ENCODE data around the gene CIDEA.

The CIDEA gene

DNA sequence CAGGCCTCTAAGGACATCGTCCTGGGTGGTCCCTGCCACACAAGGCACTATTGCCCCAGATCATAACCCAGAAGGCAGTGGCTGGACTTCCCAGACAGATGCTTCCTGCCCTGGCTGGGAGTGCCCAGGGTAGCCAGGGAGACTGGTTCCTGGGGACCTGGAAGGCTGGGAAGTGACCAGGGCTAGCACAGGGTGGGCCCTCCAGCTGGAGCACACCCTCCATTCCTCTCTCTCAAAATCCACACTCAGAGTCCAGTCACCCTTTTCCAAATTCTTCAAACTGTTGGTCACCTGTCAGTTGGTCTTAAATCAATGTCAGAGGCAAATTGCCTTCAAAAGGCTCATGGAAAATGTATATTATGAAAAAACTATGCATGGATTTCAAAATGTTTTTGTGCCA lies 42.3 kb downstream of the CIDEA start:
- no peak for DNase-seq

DNA sequence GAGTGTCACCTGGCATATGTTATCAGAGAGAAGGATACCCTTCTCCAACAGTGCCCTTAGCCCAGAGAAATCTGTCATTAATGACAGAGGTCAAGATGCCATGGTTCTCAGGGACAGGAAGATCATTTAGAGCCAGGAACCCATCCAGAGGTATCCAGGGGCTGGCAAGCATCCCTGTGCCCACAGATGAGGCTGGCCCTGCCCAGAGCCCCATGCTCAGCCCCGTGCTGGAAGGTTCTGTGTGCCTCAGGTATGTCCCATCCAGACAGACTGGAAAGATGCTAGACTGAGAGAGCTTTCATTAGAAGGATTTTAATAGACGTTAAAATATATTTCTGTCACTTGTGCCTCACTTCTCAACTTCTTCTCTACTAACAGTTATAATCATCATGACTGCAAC lies 45.7 kb downstream of the CIDEA start:
- no peak for DNase-seq

DNA sequence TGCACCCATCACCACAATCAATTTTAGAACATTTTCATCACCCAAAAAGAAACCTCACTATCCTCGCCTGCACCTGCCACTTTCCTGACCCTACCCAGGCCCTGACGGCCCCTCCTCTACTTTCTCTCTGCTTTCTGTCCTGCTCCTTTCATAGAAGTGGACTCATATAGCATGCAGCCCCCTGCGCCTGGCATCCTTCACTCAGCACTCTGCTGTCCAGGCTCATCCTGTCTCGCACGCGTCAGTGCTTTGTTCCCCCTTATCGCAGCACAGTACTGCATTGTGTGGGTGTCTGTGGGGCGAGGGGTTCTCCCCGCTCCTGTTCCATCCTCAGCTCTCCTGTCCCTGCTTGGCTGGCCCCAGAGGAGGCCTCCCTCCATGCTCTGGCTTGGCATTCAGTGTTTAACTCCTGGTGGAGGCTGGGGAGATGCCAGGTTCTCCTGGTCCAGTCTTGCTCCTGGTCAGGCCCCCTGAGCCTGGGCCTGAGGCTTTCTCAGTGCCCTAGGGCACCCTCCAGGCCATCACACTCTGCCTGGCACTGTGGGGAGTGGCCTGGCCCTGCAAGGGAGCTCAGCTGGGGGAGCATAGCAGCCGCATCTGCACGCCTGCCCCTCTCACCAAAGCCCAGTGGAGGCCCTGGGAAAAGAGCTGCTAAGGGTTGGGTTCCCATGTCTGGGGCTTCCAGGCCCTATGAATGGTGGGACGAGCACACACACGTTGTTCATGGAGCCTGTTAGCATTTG lies 47.3 kb downstream of the CIDEA start:
- DNase-seq, result no peak

DNA sequence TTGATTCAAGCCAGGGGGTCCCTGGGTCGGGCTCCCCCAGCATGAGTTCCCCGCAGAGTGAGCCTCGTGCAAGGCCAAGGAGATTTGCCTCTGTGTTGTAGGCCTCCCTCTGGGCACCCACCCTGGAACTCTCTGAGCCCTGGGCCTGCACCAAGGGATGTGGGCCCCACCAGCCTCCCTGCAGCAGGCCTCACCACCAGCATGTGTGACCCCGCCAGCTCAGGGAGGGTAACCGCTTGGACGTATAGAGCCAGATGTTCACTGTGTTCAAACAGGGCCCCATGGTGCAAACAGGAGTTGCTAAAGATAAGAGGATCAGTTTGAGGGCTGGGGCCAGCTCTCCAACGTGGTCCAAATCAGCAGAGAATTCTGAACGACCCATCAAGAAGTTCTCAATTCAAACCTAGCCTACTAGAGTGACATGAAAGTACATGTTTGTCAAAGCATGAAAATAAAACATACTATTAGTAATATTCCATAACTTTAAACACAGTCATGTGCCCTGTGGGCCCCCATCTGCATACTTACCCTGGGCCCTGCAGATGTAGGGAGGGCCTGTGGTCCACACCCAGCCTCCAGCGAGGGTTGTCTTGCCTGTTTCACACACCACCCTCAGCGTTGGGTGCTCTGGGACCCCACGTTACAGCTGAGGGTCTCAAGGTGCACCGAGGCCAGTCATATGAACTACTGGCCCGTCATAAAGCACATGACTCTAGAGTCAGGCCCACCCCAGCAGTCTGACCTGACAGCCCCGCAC lies 48.4 kb downstream of the CIDEA start:
- DNase-seq, result no peak

DNA sequence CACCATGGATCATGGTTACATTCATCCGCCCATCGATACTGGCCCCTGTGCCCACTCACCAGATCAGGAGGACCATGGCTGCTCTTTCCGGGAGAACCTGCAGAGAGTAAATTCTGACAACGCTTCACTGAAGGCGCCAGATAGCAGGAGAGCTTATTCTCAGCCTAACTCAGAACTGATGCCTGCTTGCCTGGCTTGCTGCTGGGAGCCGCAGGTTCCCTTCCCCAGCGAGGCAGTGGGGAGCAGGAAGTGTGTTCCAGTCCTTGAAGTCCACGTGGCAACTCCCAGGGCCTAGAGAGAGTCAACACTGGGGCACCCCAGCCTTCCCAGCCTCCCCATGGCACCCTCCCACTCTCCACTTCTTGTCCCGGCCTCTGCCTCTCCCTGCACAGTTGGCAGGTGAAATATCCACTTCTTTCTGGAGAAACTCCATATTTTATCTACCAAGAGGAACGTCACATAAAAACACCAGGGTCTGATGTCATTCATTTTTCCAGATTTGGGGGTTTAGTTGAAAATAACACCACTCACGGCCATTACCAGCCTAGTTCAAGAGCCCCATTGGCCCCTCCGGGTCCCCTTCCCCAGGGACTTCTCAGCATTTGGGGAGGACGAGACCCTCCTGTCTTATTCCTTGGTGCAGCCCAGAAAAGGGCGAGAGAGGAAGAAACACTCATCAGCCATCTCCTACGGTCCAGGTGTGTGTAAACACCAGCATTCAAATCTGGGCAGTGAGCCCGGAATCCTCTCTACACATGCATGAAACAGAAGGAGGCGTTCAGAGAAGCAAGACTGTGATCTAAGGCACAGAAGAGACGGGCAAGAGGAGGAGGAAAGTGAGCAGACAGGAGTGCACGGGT lies 50.4 kb downstream of the CIDEA start:
- DNase-seq, result peak in 1 of 51 donors; percentile 14

DNA sequence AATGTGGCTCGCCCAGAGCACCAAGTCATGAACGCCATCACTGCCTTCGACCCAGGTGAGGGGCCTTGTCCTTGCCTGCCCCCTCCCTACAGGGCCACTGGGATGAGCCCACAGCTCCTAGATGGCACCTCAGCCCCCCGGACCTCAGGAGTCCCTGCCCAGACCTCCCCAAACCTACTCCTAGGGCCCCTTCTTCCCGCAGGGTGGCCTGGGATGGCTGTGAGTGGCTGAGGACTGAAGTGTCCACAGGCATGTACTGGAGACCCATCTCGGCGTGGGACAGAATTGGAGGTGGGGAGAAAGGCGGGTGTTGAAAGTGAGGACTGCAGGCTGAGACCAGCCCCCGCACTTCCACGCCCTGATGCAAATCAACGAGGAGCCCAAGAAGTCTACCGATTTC lies 51.0 kb downstream of the CIDEA start:
- no peak for DNase-seq

DNA sequence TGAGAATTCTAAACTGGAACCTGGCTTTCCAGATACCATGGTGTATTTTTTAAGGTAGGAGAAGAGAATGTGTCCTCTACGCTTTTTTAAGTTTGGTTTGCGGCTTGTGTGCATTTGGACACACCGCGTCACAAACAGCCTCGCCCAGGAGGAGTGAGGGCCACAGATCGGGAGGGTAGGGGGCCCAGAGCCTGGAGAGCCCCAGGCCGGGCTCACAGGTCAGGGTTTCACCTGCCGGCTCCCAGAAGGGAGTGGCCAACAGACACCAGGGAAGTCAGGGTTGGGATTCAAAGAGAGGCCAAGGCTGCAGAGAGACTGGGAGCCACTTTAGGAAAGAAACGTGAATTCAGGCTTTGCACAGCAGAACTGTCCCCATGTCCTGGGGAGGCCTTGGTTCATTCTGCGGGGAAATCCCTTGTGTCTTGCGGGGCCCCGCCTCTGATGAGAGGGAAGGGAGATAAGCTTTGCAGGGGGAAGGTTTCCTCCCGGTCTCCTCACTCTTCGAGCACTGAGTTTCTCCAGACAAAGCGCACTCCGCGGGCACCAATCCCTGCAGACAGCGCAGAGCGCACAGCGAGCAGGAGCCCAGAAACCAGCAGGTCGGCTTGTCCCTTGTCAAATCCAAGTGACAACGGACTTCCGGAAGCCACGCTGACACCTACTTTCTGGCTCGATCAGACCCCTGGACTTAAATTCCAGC lies 51.9 kb downstream of the CIDEA start:
- no peak for DNase-seq

DNA sequence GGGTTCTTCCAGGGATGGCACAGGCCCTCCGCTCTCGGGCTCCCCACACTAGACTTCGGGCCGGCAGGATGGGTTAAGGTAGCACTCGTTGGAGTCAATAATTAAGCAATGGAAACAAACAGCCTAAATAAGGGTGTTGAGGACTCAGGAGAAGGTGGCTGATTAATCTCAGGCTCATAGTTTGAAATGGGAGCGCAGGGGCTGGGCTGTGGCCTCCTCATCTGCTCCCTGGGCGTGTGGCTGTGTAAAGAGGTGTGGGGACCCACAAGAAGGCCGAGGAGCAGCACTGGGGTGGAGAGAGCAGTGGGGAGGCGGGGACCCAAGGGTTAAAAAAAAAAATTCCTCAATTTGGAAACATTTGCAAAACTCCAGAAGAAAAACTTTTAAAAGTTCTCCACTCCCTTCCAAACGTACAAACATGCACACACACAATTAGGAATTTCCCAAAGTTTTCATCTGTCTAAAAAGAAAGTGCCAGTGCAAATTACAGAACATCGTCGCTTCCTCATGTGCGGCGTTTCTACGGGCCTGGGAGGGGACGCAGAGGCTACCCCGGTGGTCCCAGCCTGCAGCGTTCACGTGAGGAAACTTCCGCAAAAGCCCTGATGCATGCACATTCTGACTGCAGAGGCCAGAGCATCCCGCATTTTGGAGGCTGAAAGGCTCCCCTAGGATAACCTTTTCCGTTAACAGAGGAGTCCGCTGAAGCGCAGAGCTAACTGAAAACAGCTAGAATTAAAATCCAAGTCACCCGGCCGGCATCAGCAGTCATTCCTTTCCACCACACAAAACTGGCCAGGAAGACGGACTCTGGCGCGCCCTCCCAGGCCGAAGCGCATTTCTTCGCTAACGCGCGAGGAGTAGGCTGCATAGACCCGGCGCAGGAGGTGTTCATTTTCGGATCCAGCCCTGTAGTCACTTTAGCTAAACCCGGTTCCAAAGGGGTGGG lies 52.9 kb downstream of the CIDEA start:
- peak in 1 of 51 donors; percentile 17 for DNase-seq

DNA sequence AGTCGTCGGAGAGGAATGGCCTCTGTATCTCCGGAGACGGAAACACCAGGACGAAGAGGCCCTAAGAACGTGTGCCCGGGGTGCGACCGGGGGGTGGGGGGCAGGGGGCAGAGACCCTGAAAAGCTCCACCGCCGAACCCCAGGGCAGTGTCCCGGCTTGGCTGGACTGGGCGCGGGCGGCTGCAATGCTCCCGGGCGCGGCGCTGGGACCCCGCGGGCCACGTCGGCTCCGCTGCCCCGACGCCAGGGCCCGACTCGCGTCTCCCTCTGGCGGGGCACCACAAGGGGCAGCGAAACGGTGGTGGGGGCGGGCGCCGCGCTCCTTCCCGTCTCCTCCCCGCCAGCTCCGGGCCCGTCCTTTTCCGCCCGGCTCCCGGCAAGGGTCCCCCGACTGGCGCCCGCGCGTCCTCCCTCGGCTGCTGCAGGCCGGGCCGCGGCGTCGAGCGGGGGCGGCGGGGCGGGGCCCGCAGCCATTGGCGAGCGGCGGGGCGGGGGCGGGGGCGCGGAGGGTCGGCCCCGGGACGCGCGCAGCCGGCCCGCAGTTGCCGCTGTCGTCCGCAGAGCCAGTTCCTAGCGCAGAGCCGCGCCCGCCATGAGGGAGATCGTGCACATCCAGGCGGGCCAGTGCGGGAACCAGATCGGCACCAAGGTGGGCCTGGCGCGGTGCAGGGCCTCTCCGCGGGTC lies 53.7 kb downstream of the CIDEA start, which contains the start of gene TUBB6:
TSS of gene TUBB6 (plus strand) at position 541 of the 685 bp plus-strand sequence. CDS start at position 593, 52 bp downstream.
- peak in 1 of 51 donors; percentile 20 for DNase-seq

DNA sequence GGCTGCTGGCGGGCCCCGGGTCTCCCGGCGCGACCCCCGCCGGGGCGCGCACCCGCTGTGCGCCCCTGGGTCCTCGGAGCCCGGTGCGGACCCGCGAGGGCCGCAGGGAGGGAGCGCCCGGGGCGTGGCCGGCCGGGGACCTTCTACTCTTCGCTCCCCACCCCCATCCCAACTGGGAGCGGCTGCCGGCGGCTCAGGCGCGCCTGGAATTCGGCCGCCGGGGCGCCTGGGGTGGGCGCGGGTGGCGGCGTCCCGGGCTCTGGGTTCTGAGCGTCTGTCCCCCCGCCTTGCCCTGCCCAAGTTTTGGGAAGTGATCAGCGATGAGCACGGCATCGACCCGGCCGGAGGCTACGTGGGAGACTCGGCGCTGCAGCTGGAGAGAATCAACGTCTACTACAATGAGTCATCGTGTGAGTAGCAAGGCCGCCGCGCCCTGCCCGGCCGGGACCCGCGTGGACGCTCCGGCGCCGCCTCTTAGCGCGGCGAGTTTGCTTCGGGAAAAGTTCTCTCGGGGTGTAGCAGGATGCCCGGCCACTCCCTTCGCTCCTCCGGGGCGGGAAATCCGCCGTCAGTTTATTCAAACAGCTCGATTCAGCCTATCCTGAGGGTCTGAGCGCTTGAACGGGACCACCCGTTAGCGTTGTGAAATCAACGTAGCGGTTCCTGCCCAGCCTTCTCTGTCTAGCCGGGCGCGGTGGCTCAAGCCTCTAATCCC lies 54.4 kb downstream of the CIDEA start:
- peak in 10 of 51 donors; percentile 6 to 50 (median 24) for DNase-seq

DNA sequence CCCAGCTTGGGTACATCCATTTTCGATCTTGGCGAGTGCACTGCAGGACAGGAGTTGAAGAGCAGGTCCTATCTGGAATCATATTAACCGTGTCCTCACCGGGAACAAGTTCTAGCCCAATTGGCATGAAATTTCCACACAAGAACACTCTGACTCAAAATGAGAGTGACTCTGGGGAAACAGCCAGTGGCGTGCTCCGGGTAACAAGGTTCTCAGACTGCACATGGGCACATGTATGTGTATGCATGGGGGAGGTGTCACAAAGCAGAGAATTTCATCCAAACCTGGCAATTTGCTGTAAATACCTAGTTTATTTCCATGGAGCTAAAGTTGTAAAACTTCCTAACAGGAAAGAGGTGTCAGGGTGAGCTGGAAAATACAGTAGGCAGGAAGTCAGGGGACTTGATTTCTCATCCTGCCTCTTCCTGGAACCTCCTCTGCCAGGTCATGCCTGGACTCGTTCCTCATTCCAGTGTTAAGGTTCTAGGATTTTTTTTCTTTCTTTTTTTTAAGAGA lies 55.6 kb downstream of the CIDEA start:
- no peak for DNase-seq

DNA sequence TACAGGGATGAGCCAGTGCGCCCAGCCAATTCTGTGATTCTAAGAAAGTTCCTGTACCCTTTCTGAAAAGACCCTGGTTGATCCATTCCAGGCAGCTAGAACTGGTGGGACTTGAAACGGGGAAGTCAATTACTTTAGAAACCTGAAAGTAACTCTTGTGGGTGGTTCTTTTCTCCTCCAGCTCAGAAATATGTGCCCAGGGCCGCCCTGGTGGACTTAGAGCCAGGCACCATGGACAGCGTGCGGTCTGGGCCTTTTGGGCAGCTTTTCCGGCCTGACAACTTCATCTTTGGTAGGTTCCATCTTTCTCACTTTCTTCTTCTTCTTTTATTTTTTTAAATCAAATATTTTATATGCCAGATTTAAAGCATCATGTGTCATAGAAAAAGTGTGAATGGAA lies 56.6 kb downstream of the CIDEA start:
- DNase-seq, result no peak

DNA sequence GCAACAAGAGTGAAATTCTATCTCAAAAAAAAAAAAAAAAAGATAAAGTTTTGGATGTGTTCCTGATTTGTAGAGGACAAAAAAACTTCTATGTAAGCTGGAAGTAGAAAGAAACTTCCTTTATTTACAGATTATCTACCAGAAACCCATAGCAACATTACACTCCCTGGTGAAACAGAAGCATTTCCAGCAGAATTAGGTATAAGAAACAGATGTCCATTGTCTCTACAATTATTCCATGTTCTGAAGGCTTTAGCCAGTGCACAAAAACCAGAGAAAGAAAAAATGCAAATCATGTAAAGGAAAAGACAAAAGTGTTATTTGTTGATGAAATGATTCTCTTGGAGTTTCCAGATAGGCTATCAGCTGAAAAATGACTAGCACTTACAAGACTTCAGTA lies 58.8 kb downstream of the CIDEA start:
- no peak for DNase-seq

DNA sequence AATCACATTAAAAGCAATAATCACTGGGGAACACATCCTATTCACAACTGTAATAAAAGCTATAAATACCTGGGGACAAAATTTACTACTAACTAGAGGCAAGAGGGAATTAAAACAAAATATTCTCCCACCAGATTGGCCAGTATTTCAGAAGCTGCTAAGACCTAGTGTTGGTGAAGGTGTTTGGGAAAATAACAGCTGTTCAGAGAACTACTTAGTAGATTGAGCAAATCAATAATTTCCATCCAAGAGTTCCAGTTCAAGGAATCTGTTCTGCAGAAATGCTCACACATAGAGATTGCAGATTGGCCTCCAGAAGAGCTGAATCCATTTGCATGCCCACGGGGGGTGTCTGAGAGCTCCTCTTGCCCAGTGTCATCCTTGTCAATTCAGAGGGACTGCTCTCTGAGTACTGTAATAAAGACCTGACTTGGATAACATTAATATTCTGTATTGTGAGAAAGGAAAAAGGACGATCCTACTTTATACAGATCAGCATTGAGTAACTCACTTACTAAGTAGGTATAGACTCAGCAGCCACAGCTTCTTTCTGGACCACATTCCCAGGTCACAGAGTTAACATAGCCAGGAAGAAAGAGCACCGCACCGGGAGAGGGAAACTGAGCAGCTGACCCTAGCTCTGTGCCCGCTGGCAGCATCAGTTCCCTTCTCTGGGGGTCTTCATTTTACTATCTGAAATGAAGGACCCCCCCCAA lies 59.5 kb downstream of the CIDEA start:
- no peak for DNase-seq

DNA sequence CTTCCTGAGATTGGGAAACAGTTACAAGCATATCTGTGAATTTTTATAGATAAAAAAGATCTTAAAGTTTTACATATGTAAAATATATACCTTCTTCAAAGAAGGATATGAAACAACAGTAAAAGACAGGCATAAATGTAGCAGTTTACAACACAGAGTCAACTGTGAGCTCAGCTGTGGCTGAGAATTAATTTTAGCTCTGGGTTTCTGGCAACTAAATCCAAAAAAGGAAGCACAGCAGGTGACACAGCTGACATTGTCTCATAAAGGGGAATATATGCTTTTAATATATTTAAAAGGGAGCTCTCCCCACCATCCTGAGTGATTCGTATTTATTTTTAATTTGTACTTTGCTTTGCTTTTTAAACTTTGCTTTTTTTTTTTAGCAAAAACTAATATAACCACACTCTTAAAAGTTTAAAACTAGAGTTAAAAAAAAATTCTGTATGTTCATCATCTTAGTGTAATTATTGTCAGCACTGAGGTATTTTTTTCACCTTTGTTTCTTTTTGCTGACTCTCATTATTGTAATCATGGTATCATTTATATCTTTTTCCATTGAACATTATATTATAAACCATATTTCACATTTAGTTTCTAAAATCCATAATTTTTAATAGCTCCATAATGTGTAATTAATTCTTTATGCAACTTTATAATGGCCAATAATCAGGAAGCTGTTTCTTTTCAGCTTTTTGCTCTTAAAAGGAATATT lies 60.6 kb downstream of the CIDEA start:
- DNase-seq, result no peak

DNA sequence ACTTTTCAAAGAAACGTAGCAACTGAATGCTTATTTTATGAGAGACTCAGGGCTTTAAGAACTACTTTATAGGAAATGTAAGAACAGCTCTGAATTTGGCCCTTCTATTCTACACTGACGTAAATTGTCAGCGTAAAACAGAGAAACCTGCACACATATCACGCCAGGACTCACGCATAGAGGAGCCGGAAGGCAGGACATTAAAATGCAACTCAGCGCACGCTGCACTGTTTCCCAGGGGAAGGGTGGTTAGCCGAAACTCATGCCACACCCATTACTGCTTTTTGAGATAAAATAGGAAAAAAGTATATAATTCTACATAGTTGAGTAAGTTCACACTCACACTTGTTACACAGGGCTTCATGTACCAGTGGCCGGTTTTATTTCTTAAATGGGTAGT lies 61.3 kb downstream of the CIDEA start:
- DNase-seq, result no peak

DNA sequence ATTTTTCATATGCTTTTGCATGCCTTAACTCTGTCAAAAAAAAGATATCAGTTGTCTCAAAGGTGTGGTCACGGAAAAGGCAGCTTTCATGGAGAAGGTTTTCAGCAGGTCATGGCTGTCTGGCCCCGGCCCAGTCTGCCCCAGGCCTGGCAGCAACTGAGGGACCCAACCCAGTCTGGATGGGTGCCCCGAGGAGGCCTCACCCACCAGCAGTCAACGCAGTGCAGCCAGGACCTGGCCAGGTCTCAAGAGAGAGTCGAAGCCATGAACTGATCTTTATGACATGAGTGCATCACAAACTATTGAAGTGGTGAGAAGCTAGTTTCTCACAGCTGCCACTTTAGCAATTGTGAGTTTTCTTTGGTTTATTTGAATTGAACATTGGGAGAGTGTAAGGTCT lies 61.8 kb downstream of the CIDEA start:
- DNase-seq, result no peak
